Neural cell (in vitro differentiated cells): ENCODE data around the gene VEGFD. TPM values are rescaled to one million over a fixed set of nuclear protein-coding genes. Genes with fewer than 3 reads are reported as not detected.

Source experiments
- H2AFZ ChIP-seq: fragments of 200-600, 300-800 bp; sonication (generic), shearing (Covaris generic); 2 replicates; pipeline ENCODE4 v1.6.0; 2014; ENCODE audit warnings: low read depth, mild to moderate bottlenecking, antibody characterized with exemption, low read length, moderate library complexity
- H3F3A ChIP-seq: fragments of 200-600 bp; shearing (Covaris generic); 2 replicates; pipeline ENCODE4 v1.6.1; 2016; ENCODE audit warnings: mild to moderate bottlenecking, moderate library complexity, mixed read lengths, antibody characterized with exemption, low read length; ENCODE audit not compliant: insufficient read depth, poor library complexity, severe bottlenecking
- H3K27ac ChIP-seq: fragments of 200-600, 300-800 bp; sonication (generic), shearing (Covaris generic); 2 replicates; pipeline ENCODE4 v1.5.1; 2014; ENCODE audit warnings: mild to moderate bottlenecking, low read length, moderate library complexity
- H3K27me3 ChIP-seq: fragments of 300-800, 200-600 bp; sonication (generic), shearing (Covaris generic); 2 replicates; pipeline ENCODE4 v1.6.0; 2014; ENCODE audit warnings: mild to moderate bottlenecking, low read depth, low read length, moderate library complexity; ENCODE audit not compliant: insufficient read depth
- H3K36me3 ChIP-seq: fragments of 300-800, 200-600 bp; sonication (generic), shearing (Covaris generic); 2 replicates; pipeline ENCODE4 v1.5.1; 2014; ENCODE audit warnings: mild to moderate bottlenecking, antibody characterized with exemption, low read length, moderate library complexity; ENCODE audit not compliant: insufficient read depth
- H3K4me2 ChIP-seq: fragments of 300-800, 200-600 bp; sonication (generic), shearing (Covaris generic); 2 replicates; pipeline ENCODE4 v1.6.0; 2014; ENCODE audit warnings: mild to moderate bottlenecking, low read length
- H3K4me3 ChIP-seq: fragments of 300-800, 200-600 bp; sonication (generic), shearing (Covaris generic); 2 replicates; pipeline ENCODE4 v1.5.1; 2014; ENCODE audit warnings: mild to moderate bottlenecking, low read length, moderate library complexity
- H3K79me2 ChIP-seq: fragments of 200-600 bp; shearing (Covaris generic); replicated peaks from 2 replicates; pipeline ENCODE4 v1.6.0; 2014; ENCODE audit warnings: mild to moderate bottlenecking, low read length, moderate library complexity; ENCODE audit not compliant: insufficient read depth
- H3K9ac ChIP-seq: fragments of 300-800, 200-600 bp; sonication (generic), shearing (Covaris generic); 2 replicates; pipeline ENCODE4 v1.6.1; 2016; ENCODE audit warnings: mild to moderate bottlenecking, low read length, mixed read lengths
- H3K9me2 ChIP-seq: fragments of 200-600 bp; shearing (Covaris generic); 2 replicates; pipeline ENCODE4 v1.6.1; 2016; ENCODE audit warnings: mild to moderate bottlenecking, low read length, mixed read lengths; ENCODE audit not compliant: insufficient read depth
- H3K9me3 ChIP-seq: fragments of 200-600, 300-800 bp; sonication (generic), shearing (Covaris generic); 2 replicates; pipeline ENCODE4 v1.6.1; 2016; ENCODE audit warnings: mild to moderate bottlenecking, mixed run types, low read length, moderate library complexity, mixed read lengths
- H4K20me1 ChIP-seq: fragments of 200-600 bp; shearing (Covaris generic); 2 replicates; pipeline ENCODE4 v1.6.1; 2016; ENCODE audit warnings: mild to moderate bottlenecking, mixed run types; ENCODE audit not compliant: insufficient read depth
- CTCF ChIP-seq: fragments of 450-650 bp; IDR thresholded peaks from 2 replicates; pipeline ENCODE4 v1.5.1; 2014; ENCODE audit warnings: antibody characterized with exemption, mild to moderate bottlenecking, moderate library complexity; ENCODE audit not compliant: poor library complexity, severe bottlenecking
- EP300 ChIP-seq: fragments of 450-650 bp; conservative IDR thresholded peaks from 2 replicates; pipeline ENCODE4 v1.6.1; 2014; ENCODE audit warnings: antibody characterized with exemption, mild to moderate bottlenecking, moderate library complexity; ENCODE audit not compliant: poor library complexity, severe bottlenecking
- EZH2 ChIP-seq: fragments of 200-600, 300-800 bp; shearing (Covaris generic), sonication (generic); IDR thresholded peaks from 2 replicates; pipeline ENCODE4 v1.6.1; 2014; ENCODE audit warnings: antibody characterized with exemption, low read length, borderline replicate concordance, mild to moderate bottlenecking; ENCODE audit not compliant: insufficient read depth, poor library complexity, severe bottlenecking
- MXI1 ChIP-seq: fragments of 450-650 bp; conservative IDR thresholded peaks from 2 replicates; pipeline ENCODE4 v1.6.1; 2014; ENCODE audit warnings: antibody characterized with exemption, mild to moderate bottlenecking; ENCODE audit not compliant: poor library complexity, severe bottlenecking
- POLR2AphosphoS5 ChIP-seq: IDR thresholded peaks from 2 replicates; pipeline ENCODE4 v1.6.1; 2012
- RAD21 ChIP-seq: fragments of 450-650 bp; conservative IDR thresholded peaks from 2 replicates; pipeline ENCODE4 v1.6.1; 2014; ENCODE audit warnings: antibody characterized with exemption, mild to moderate bottlenecking, moderate library complexity
- REST ChIP-seq: IDR thresholded peaks from 2 replicates; pipeline ENCODE4 v1.6.1; 2012; ENCODE audit warnings: borderline replicate concordance
- SMC3 ChIP-seq: fragments of 450-650 bp; conservative IDR thresholded peaks from 2 replicates; pipeline ENCODE4 v1.6.1; 2014; ENCODE audit warnings: antibody characterized with exemption, mild to moderate bottlenecking, moderate library complexity; ENCODE audit not compliant: poor library complexity
- TAF1 ChIP-seq: IDR thresholded peaks from 2 replicates; pipeline ENCODE4 v1.6.1; 2012; ENCODE audit warnings: low read depth
- polyA plus RNA-seq: library from polyadenylated mRNA; depleted of rRNA; stranded (reverse); fragments of >200 nt; gene quantifications from 2 replicates; pipeline ENCODE4 v1.2.3, GENCODE V29; 2014

Gene VEGFD
- polyA plus RNA-seq, 1 donor from 2014 or later, result not detected

- H3K36me3 ChIP-seq, result no peaks in the 10 kb centered on the region
- no peak for TF ChIP-seq EP300
- no peak for TF ChIP-seq CTCF
- TF ChIP-seq SMC3, result no peak
- no peak for TF ChIP-seq EZH2
- no peak for TF ChIP-seq REST
- TF ChIP-seq TAF1, result no peak
- no peak for TF ChIP-seq POLR2AphosphoS5
- no peak for TF ChIP-seq MXI1
- no peak overlapping the region for H3K4me3 ChIP-seq
- no peak overlapping the region for H3K9ac ChIP-seq
- H3F3A ChIP-seq, result no peaks in the 10 kb centered on the region
- H4K20me1 ChIP-seq, result no peaks in the 10 kb centered on the region
- no peak overlapping the region for H3K27ac ChIP-seq
- H3K9me3 ChIP-seq, result no peaks in the 10 kb centered on the region
- no peaks in the 10 kb centered on the region for H3K79me2 ChIP-seq
- H2AFZ ChIP-seq, result no peak overlapping the region
- no peak overlapping the region for H3K4me2 ChIP-seq
- no peaks in the 10 kb centered on the region for H3K9me2 ChIP-seq
- H3K27me3 ChIP-seq, result no peaks in the 10 kb centered on the region
These were observed 56.1 kb downstream of the VEGFD start for GRCh38 chrX:15328131-15328530.

- H2AFZ ChIP-seq, result no peak overlapping the region
- H3F3A ChIP-seq, result no peaks in the 10 kb centered on the region
- H4K20me1 ChIP-seq, result no peaks in the 10 kb centered on the region
- H3K27ac ChIP-seq, result no peak overlapping the region
- H3K79me2 ChIP-seq, result no peaks in the 10 kb centered on the region
- TF ChIP-seq RAD21, result no peak
- no peak for TF ChIP-seq REST
- no peak for TF ChIP-seq EP300
- H3K9ac ChIP-seq, result no peak overlapping the region
- H3K4me3 ChIP-seq, result no peak overlapping the region
- no peaks in the 10 kb centered on the region for H3K9me2 ChIP-seq
- H3K36me3 ChIP-seq, result peaks cover 5% of the 10 kb centered on the region
- no peak overlapping the region for H3K4me2 ChIP-seq
- H3K27me3 ChIP-seq, result no peaks in the 10 kb centered on the region
- H3K9me3 ChIP-seq, result no peaks in the 10 kb centered on the region
These were observed 61.7 kb downstream of the VEGFD start for GRCh38 chrX:15322472-15322871.
